BJ (cell line): Measurements from ENCODE around the gene TTLL11. TPM values are rescaled to one million over a fixed set of nuclear protein-coding genes. Genes with fewer than 3 reads are reported as not detected.

Experiments used
- CTCF ChIA-PET: fragments of 350-600 bp; formaldehyde crosslinking; extraction: SDS; loops from one replicate; lab custom pipeline; 2021; ENCODE audit warnings: antibody characterized with exemption, inconsistent platforms; lab: Yijun Ruan, JAX
- POLR2A ChIA-PET: fragments of 300-600 bp; sonication (Branson Sonifier 250); formaldehyde crosslinking; extraction: SDS; loops from one replicate; lab custom pipeline; 2021; ENCODE audit warnings: antibody characterized with exemption; lab: Charles Lee
- DNase-seq: peaks from one replicate; pipeline ENCODE4 v3.0.0-alpha.2; 2011; ENCODE audit warnings: low read depth
- H3K27me3 ChIP-seq: 2 replicates; pipeline ENCODE4 v1.6.0; 2011; ENCODE audit warnings: low read length; ENCODE audit not compliant: control insufficient read depth, insufficient read depth
- H3K36me3 ChIP-seq: 2 replicates; pipeline ENCODE4 v1.5.1; 2011; ENCODE audit warnings: low read length; ENCODE audit not compliant: control insufficient read depth, insufficient read depth
- H3K4me3 ChIP-seq: 2 replicates; pipeline ENCODE4 v1.5.1; 2011; ENCODE audit warnings: low read depth, mild to moderate bottlenecking, control low read depth, low read length
- polyA plus RNA-seq: library from polyadenylated mRNA; depleted of rRNA; stranded (reverse); fragments of >200 nt; gene quantifications from 2 replicates; pipeline ENCODE4 v1.2.3, GENCODE V29; 2011
- TF ChIP-seq, protein P1 (sequence below): IDR thresholded peaks from 2 replicates; pipeline ENCODE4 v1.5.1; 2011; ENCODE audit warnings: low read depth, mild to moderate bottlenecking, control low read depth, inconsistent platforms, low read length, moderate library complexity; ENCODE audit not compliant: insufficient read depth

TTLL11 gene
- polyA plus RNA-seq, 1 experiment, result 5.6 TPM

DNA sequence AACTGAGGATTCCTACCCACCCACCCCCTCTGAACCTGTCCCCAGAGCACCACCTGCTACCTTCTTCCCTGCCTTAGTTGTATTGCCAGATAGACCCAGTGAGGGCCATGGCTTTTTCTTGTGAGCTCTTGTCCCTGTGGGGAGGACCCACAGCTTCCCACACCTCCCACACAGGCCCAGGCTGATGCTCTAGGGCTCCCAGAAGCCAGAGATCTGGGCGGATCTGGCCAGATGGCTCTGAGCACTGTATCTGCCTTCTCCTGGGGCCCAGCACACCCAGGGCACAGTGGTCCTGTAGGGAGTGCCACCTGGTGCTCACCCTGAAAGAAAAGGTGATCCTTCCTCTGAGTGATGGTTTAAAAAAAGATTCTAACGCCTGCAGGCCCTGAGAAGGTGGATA lies 310.0 kb downstream of the TTLL11 start:
- H3K27me3 ChIP-seq, result no peaks in the 10 kb centered on the region
- H3K36me3 ChIP-seq, result peaks cover 23% of the 10 kb centered on the region
- CTCF ChIA-PET, result no interaction called here
- DNase-seq, result no peak
- TF ChIP-seq, protein P1, sequence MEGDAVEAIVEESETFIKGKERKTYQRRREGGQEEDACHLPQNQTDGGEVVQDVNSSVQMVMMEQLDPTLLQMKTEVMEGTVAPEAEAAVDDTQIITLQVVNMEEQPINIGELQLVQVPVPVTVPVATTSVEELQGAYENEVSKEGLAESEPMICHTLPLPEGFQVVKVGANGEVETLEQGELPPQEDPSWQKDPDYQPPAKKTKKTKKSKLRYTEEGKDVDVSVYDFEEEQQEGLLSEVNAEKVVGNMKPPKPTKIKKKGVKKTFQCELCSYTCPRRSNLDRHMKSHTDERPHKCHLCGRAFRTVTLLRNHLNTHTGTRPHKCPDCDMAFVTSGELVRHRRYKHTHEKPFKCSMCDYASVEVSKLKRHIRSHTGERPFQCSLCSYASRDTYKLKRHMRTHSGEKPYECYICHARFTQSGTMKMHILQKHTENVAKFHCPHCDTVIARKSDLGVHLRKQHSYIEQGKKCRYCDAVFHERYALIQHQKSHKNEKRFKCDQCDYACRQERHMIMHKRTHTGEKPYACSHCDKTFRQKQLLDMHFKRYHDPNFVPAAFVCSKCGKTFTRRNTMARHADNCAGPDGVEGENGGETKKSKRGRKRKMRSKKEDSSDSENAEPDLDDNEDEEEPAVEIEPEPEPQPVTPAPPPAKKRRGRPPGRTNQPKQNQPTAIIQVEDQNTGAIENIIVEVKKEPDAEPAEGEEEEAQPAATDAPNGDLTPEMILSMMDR, result no peak
- POLR2A ChIA-PET, result no interaction called here
- H3K4me3 ChIP-seq, result no peak overlapping the region

DNA sequence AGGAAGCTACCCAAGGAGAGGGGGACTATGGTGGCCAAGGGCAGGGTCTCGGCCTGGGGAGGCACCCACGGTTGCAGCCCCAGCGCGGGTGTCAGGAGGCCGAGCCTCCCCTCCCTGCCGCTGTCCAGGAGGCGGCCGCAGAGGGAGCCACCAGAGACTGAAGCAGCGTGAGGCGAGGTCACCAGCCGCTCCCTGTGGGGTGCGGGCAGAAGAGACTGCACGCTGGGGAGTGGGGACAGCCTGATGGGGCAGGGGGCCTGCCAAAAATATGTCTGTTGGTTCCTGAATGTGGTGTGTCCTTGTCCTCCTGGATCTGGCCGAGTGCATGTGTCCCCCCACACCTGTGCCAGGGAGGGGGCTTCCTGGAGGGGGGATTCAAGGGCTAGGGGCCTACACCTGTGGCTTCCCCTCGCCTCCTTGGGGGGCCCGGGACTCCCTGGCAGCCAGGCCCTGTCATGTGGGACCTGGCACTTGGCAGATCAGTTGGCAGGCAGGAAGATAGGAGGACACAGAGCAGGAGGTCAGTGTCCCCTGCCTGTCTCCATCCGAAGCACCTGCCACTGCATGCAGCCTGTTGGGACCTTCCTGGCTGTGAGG lies 310.5 kb downstream of the TTLL11 start:
- no peak overlapping the region for H3K4me3 ChIP-seq
- peaks cover 23% of the 10 kb centered on the region for H3K36me3 ChIP-seq
- TF ChIP-seq, protein P1, result no peak
- ChIA-PET POLR2A (no interaction called here), CTCF (no interaction called here)
- H3K27me3 ChIP-seq, result no peaks in the 10 kb centered on the region
- no peak for DNase-seq

DNA sequence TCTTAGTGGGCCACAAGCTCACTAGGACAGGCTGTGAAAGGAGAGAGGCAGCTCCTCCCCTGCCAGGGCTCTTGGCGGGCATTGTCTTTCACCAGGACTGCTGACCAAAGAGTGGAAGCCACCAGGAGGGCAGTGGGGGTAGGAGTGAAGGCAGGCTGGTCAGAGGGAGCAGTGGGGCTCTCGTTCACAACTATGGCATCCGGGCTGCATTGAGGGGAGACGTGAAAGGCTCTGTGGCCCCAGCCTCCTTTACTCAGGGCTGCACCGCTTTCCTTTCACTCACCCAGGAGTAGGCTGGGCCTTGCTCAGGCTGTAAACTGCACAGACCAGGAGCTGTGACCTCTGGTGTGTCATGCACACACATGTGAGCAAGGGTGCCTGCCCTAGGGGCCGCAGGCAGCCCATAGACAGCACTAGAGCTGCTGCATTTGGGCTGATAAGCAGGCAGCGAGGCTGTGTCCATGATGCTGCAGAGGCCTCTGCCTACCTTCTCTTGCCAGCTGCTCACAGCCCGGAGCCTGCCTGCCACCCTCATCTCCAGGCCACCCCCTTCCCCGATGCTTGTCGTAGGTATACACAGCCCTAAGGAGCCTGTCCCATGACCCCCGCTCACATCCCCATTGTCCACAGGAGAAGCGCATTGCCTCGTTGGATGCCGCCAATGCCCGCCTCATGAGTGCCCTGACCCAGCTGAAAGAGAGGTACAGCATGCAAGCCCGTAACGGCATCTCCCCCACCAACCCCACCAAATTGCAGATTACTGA lies 311.2 kb downstream of the TTLL11 start:
- no peaks in the 10 kb centered on the region for H3K27me3 ChIP-seq
- TF ChIP-seq, protein P1, result no peak
- POLR2A ChIA-PET, result no interaction called here
- DNase-seq, result no peak
- no peak overlapping the region for H3K4me3 ChIP-seq
- CTCF ChIA-PET, result no interaction called here
- peaks cover 23% of the 10 kb centered on the region for H3K36me3 ChIP-seq

DNA sequence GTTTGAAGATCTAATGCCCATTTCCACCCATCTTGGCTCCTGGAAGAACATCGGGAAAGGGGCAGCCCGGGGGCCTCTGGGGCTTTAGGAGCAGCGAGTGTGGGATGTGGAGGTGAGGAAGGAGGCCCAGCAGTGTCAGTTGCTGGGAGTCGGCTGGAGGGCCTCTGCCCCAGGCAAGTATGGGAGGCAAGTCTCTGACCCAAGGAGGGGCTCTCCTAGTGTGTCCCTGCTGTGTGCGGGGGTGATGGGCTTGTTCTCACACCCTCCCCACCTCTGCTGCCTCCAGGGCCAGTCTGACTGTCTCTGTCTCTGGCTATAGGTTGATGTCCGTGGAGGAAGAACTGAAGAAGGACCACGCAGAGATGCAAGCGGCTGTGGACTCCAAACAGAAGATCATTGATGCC lies 312.0 kb downstream of the TTLL11 start:
- TF ChIP-seq, protein P1, result no peak
- no peak for DNase-seq
- no peak overlapping the region for H3K4me3 ChIP-seq
- H3K27me3 ChIP-seq, result no peaks in the 10 kb centered on the region
- ChIA-PET POLR2A (no interaction called here), CTCF (no interaction called here)
- H3K36me3 ChIP-seq, result peaks cover 25% of the 10 kb centered on the region

DNA sequence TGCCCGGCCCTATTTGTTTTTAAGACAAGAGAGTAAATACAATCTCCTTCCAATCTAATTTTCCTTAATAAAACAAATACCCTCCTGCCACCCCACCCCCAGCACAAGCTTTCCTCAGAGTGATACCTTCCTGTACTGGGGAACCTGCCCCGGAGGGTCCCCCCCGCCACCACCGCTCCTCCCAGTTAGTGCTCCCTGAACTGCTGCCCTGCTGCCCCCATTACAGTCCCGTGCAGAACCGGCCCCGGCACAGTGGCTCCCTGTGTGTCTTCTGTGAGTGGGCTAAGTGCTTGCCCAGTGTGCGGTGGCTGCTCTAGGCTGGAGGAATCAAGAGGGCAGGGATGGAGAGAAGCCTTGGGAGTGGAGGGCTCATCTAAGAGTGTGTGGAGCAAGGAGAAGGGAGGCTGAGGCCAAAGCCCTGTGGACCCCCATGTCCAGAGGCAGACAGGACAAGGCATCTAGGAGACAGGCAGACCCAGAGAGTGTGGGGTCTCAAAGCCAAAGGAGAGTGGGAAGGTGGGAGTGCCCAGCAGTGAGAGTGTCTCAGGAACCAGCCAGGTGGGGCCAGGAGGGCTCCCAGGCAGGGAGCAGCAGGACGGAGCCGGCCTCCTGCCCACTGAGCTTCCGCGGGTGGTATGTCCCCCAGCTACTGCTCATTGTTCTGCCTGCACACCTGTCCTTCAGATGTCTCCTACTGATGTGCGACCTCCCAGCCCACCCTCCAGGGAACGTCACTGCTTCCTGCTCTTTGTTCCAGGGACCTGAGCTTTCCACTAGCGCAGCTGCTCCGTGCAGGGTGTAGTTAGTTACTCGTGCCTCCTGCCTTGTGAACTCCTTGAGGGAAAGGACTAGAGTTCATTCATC lies 312.7 kb downstream of the TTLL11 start:
- POLR2A ChIA-PET, result no interaction called here

More for the DNA sequence above, 312.7 kb downstream of the TTLL11 start:
- peaks cover 25% of the 10 kb centered on the region for H3K36me3 ChIP-seq
- CTCF ChIA-PET, result no interaction called here
- H3K27me3 ChIP-seq, result no peaks in the 10 kb centered on the region
- no peak overlapping the region for H3K4me3 ChIP-seq
- TF ChIP-seq, protein P1, result no peak
- no peak for DNase-seq
